Measurements from ENCODE around the gene CDK14. TPM values are rescaled to one million over a fixed set of nuclear protein-coding genes. Genes with fewer than 3 reads are reported as not detected.
A peak's percentile ranks its signal among the peaks of the same experiment; 100 is the strongest.

CDK14 gene
- total and polyA plus RNA-seq, 2 donors (not counting 1 experiment from before 2014, with no cell fraction given), result 42.1 to 167 TPM

DNA sequence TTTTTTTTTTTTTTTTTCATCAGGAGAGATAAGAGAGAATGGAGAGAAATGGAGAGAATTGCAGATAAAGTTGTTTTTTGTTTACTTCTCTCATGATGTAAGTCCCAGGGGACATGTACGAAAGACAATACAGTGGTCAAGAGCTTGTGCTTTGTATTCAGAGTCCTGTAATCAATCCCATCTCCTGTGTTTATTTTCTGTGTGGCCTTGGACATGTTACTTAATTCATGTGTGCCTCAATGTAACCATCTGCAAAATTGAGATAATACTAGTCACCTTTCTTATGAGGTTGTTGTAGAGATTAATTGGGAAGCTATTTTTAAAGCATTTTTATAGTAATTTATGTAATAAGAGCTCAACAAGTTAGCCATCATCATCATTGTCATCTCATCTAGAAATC is 117.5 kb downstream of the CDK14 start:
- Histone ChIP-seq H3K9ac (ENCODE audit: low read length) (no peak overlapping the region), H3K9me3 (ENCODE audit: control extremely low read depth in 1 of 3, control insufficient read depth in 2 of 3, insufficient read depth in 1 of 3, low read length in 2 of 3) (no peaks in the 10 kb centered on the region), H3K4me2 (replicated peaks; ENCODE audit: low read depth, low read length, poor library complexity, severe bottlenecking) (peak overlapping the region; percentile 20), H3K79me2 (ENCODE audit: control insufficient read depth, insufficient read depth, low read length) (peaks cover 82% of the 10 kb centered on the region), H3K4me1 (ENCODE audit: control insufficient read depth in 2 of 2, insufficient read depth in 2 of 2, low read length in 2 of 2) (peaks cover 52 to 80% of the 10 kb centered on the region in 2 donors), H4K20me1 (ENCODE audit: control insufficient read depth, insufficient read depth, low read length, poor library complexity, severe bottlenecking) (no peaks in the 10 kb centered on the region), H2AFZ (ENCODE audit: insufficient read depth, low read depth, low read length, poor library complexity, severe bottlenecking) (no peak overlapping the region), H3K27me3 (replicated peaks in 1 of 4; ENCODE audit: control extremely low read depth in 1 of 4, control insufficient read depth in 3 of 4, insufficient read depth in 4 of 4, low read length in 3 of 4) (no peaks in the 10 kb centered on the region), H3K4me3 (ENCODE audit: control extremely low read depth in 1 of 5, extremely low read depth in 1 of 5, insufficient read depth in 1 of 5, low read depth in 2 of 5, low read length in 4 of 5) (no peak overlapping the region), H3K36me3 (replicated peaks in 1 of 2; ENCODE audit: control extremely low read depth in 1 of 2, control insufficient read depth in 1 of 2, extremely low read depth in 1 of 2, insufficient read depth in 2 of 2, low read length in 1 of 2) (peaks cover 0 to 7% of the 10 kb centered on the region in 2 experiments), H3K27ac (ENCODE audit: low read length in 2 of 2) (peak overlapping the region in 1 of 2 donors; percentile 60)
- ATAC-seq (ENCODE audit: low read depth) (no peak), DNase-seq (no peak)
- ChIA-PET POLR2A (interaction anchor here (0.7 kb wide), 1 partner anchor 13 kb away, joined by 5 read pairs; no protein-coding TSS in a partner anchor), CTCF (interaction anchor here (0.9 to 1.8 kb wide), 4 partner anchors 8 to 138 kb away, joined by 3 to 8 read pairs (median 4); no protein-coding TSS in a partner anchor)
- whole genome bisulfite sequencing (ENCODE audit: insufficient coverage), result no CpG with 5 or more reads among the region's 1 CpG
- intact Hi-C loops (cut with micrococcal nuclease), result loop anchor here (1.0 kb wide), 1 partner anchor 10 kb away; no protein-coding TSS in a partner anchor
- no peak for TF ChIP-seq EZH2 (IDR thresholded peaks at IDR 0.05; ENCODE audit: borderline replicate concordance, insufficient read depth, low read depth, low read length, poor library complexity, severe bottlenecking)
- TF ChIP-seq, protein P1, sequence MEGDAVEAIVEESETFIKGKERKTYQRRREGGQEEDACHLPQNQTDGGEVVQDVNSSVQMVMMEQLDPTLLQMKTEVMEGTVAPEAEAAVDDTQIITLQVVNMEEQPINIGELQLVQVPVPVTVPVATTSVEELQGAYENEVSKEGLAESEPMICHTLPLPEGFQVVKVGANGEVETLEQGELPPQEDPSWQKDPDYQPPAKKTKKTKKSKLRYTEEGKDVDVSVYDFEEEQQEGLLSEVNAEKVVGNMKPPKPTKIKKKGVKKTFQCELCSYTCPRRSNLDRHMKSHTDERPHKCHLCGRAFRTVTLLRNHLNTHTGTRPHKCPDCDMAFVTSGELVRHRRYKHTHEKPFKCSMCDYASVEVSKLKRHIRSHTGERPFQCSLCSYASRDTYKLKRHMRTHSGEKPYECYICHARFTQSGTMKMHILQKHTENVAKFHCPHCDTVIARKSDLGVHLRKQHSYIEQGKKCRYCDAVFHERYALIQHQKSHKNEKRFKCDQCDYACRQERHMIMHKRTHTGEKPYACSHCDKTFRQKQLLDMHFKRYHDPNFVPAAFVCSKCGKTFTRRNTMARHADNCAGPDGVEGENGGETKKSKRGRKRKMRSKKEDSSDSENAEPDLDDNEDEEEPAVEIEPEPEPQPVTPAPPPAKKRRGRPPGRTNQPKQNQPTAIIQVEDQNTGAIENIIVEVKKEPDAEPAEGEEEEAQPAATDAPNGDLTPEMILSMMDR (IDR thresholded peaks at IDR 0.05), result no peak
- peaks cover 88% of the 10 kb centered on the region for H3K4me1 Mint-ChIP-seq
- H3K27me3 Mint-ChIP-seq, result no peaks in the 10 kb centered on the region
- peak overlapping the region; percentile 88 for H3K27ac Mint-ChIP-seq
- peak overlapping the region; percentile 40 for H3K4me3 Mint-ChIP-seq
- H3K9me3 Mint-ChIP-seq (ENCODE audit: insufficient read depth), result no peaks in the 10 kb centered on the region

DNA sequence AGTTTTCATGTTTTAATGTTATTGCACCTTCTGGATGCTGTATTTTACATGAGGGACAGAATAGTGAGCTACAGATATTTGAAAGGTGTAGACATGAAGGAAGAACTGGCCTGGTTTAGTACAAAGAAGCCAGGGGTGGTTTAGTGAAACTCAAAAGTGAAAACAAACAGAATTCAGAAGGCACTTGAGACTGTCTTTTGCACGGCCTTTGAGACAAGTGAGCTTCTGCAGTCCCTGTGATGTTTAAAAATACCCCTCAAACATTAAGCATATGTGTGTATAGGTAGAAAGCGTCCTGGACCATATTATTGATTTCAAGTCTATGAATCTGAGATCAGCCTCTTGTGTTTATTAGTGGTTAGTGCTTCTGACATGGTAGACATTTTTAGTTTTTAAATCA is 118.9 kb downstream of the CDK14 start:
- ATAC-seq (ENCODE audit: low read depth) (no peak), DNase-seq (no peak)
- H3K4me3 Mint-ChIP-seq, result peak overlapping the region; percentile 77
- H3K4me3 ChIP-seq (ENCODE audit: control extremely low read depth in 1 of 5, extremely low read depth in 1 of 5, insufficient read depth in 1 of 5, low read depth in 2 of 5, low read length in 4 of 5), result peak overlapping the region in 3 of 5 experiments; percentile 2 to 47 (median 20)
- CTCF ChIA-PET, result interaction anchor here (0.7 to 1.6 kb wide), 4 partner anchors 23 to 260 kb away, joined by 3 to 8 read pairs (median 4); no protein-coding TSS in a partner anchor
- H4K20me1 ChIP-seq (ENCODE audit: control insufficient read depth, insufficient read depth, low read length, poor library complexity, severe bottlenecking), result no peaks in the 10 kb centered on the region
- no peaks in the 10 kb centered on the region for H3K9me3 Mint-ChIP-seq (ENCODE audit: insufficient read depth)
- peak overlapping the region; percentile 41 to 50 for H3K27ac ChIP-seq (ENCODE audit: low read length in 2 of 2)
- H3K4me2 ChIP-seq (replicated peaks; ENCODE audit: low read depth, low read length, poor library complexity, severe bottlenecking), result peak overlapping the region; percentile 56
- H3K4me1 ChIP-seq (ENCODE audit: control insufficient read depth in 2 of 2, insufficient read depth in 2 of 2, low read length in 2 of 2), result peaks cover 39 to 71% of the 10 kb centered on the region in 2 donors
- H3K79me2 ChIP-seq (ENCODE audit: control insufficient read depth, insufficient read depth, low read length), result peaks cover 95% of the 10 kb centered on the region
- POLR2A ChIA-PET, result no interaction called here
- TF ChIP-seq, protein P1 (IDR thresholded peaks at IDR 0.05), result no peak
- TF ChIP-seq EZH2 (IDR thresholded peaks at IDR 0.05; ENCODE audit: borderline replicate concordance, insufficient read depth, low read depth, low read length, poor library complexity, severe bottlenecking), result no peak
- H3K27ac Mint-ChIP-seq, result peak overlapping the region; percentile 75
- H3K9ac ChIP-seq (ENCODE audit: low read length), result peak overlapping the region; percentile 46
- H3K4me1 Mint-ChIP-seq, result peaks cover 87% of the 10 kb centered on the region
- no CpG with 5 or more reads among the region's 2 CpGs for WGBS (ENCODE audit: insufficient coverage)
- no peaks in the 10 kb centered on the region for H3K9me3 ChIP-seq (ENCODE audit: control extremely low read depth in 1 of 3, control insufficient read depth in 2 of 3, insufficient read depth in 1 of 3, low read length in 2 of 3)
- no peaks in the 10 kb centered on the region for H3K27me3 ChIP-seq (replicated peaks in 1 of 4; ENCODE audit: control extremely low read depth in 1 of 4, control insufficient read depth in 3 of 4, insufficient read depth in 4 of 4, low read length in 3 of 4)
- H3K27me3 Mint-ChIP-seq, result no peaks in the 10 kb centered on the region
- H2AFZ ChIP-seq (ENCODE audit: insufficient read depth, low read depth, low read length, poor library complexity, severe bottlenecking), result peak overlapping the region; percentile 48
- H3K36me3 ChIP-seq (replicated peaks in 1 of 2; ENCODE audit: control extremely low read depth in 1 of 2, control insufficient read depth in 1 of 2, extremely low read depth in 1 of 2, insufficient read depth in 2 of 2, low read length in 1 of 2), result peaks cover 4 to 8% of the 10 kb centered on the region in 2 experiments
- intact Hi-C loops (cut with micrococcal nuclease), result no loop called here
